MCF 10A (cell line): ENCODE measurements around the gene KCNMB2. TPM values are rescaled to one million over a fixed set of nuclear protein-coding genes. Genes with fewer than 3 reads are reported as not detected.

Experiments
- BruUV-seq: library from RNA; stranded (reverse); fragments of 400-500 nt; replicated peaks from 2 replicates; lab custom pipeline; 2021; lab: Mats Ljungman, UMichigan
- CTCF ChIA-PET: fragments of 300-600 bp; sonication (Branson Sonifier 250); formaldehyde crosslinking; extraction: SDS; loops from one replicate; lab custom pipeline; 2021; ENCODE audit warnings: antibody characterized with exemption, inconsistent platforms; lab: Yijun Ruan, JAX
- POLR2A ChIA-PET: fragments of 300-600, 350-650 bp; sonication (Branson Sonifier 250); formaldehyde crosslinking; extraction: SDS; loops from one replicate; lab custom pipeline; 2020; ENCODE audit warnings: antibody characterized with exemption, inconsistent platforms; lab: Yijun Ruan, JAX
- DNase-seq: peaks from one replicate; pipeline ENCODE4 v3.0.0-alpha.2; 2018; ENCODE audit not compliant: unreplicated experiment
- H3K27ac Mint-ChIP-seq: one replicate; pipeline ENCODE4 v1.8.0; 2022; ENCODE audit warnings: mild to moderate bottlenecking, low read depth, mixed read lengths; ENCODE audit not compliant: unreplicated experiment
- H3K27me3 Mint-ChIP-seq: one replicate; pipeline ENCODE4 v1.8.0; 2022; ENCODE audit warnings: mixed read lengths; ENCODE audit not compliant: insufficient read depth, unreplicated experiment
- H3K36me3 Mint-ChIP-seq: one replicate; pipeline ENCODE4 v1.8.0; 2022; ENCODE audit warnings: mild to moderate bottlenecking, moderate library complexity, mixed read lengths; ENCODE audit not compliant: insufficient read depth, unreplicated experiment
- H3K4me1 Mint-ChIP-seq: one replicate; pipeline ENCODE4 v1.8.0; 2022; ENCODE audit warnings: mixed read lengths; ENCODE audit not compliant: insufficient read depth, unreplicated experiment
- H3K4me3 Mint-ChIP-seq: one replicate; pipeline ENCODE4 v1.8.0; 2022; ENCODE audit warnings: mild to moderate bottlenecking, moderate library complexity, mixed read lengths; ENCODE audit not compliant: unreplicated experiment
- H3K9me3 Mint-ChIP-seq: one replicate; pipeline ENCODE4 v1.8.0; 2022; ENCODE audit warnings: mixed read lengths; ENCODE audit not compliant: unreplicated experiment
- intact Hi-C: fragments of 100-400 bp; cut with micrococcal nuclease; formaldehyde crosslinking; loops from 2 replicates; pipeline ENCODE4 v1.14.1; 2022
- total RNA-seq: library from RNA; stranded (reverse); gene quantifications from 2 replicates; pipeline ENCODE4 v1.2.3, GENCODE V29; 2022
- TF ChIP-seq, protein P1 (sequence below): fragments of 200-600 bp; IDR thresholded peaks from one replicate; pipeline ENCODE4 v1.8.0; 2022; ENCODE audit warnings: antibody characterized with exemption, mild to moderate bottlenecking; ENCODE audit not compliant: unreplicated experiment

The KCNMB2 gene
- total RNA-seq, 1 experiment from 2014 or later, result not detected

- TF ChIP-seq, protein P1, sequence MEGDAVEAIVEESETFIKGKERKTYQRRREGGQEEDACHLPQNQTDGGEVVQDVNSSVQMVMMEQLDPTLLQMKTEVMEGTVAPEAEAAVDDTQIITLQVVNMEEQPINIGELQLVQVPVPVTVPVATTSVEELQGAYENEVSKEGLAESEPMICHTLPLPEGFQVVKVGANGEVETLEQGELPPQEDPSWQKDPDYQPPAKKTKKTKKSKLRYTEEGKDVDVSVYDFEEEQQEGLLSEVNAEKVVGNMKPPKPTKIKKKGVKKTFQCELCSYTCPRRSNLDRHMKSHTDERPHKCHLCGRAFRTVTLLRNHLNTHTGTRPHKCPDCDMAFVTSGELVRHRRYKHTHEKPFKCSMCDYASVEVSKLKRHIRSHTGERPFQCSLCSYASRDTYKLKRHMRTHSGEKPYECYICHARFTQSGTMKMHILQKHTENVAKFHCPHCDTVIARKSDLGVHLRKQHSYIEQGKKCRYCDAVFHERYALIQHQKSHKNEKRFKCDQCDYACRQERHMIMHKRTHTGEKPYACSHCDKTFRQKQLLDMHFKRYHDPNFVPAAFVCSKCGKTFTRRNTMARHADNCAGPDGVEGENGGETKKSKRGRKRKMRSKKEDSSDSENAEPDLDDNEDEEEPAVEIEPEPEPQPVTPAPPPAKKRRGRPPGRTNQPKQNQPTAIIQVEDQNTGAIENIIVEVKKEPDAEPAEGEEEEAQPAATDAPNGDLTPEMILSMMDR, result no peak
- H3K4me3 Mint-ChIP-seq, result no peak overlapping the region
- H3K4me1 Mint-ChIP-seq, result peaks cover 6% of the 10 kb centered on the region
- BruUV-seq, result no TSS peak
- no peak for DNase-seq
- CTCF ChIA-PET, result interaction anchor here (0.6 kb wide), 1 partner anchor 424 kb away, joined by 3 read pairs; no protein-coding TSS in a partner anchor
- no peak overlapping the region for H3K27ac Mint-ChIP-seq
- no peaks in the 10 kb centered on the region for H3K9me3 Mint-ChIP-seq
- POLR2A ChIA-PET, result no interaction called here
- H3K27me3 Mint-ChIP-seq, result no peaks in the 10 kb centered on the region
- no peaks in the 10 kb centered on the region for H3K36me3 Mint-ChIP-seq
- intact Hi-C loops, result no loop called here
Measured at GRCh38 chr3:178676077-178676476, 139.8 kb downstream of the KCNMB2 start.

GRCh38 chr3:178676942-178677790 lies 140.9 kb downstream of the KCNMB2 start:
- BruUV-seq, result no TSS peak
- Mint-ChIP-seq H3K27ac (no peak overlapping the region), H3K27me3 (no peaks in the 10 kb centered on the region), H3K36me3 (no peaks in the 10 kb centered on the region), H3K9me3 (no peaks in the 10 kb centered on the region), H3K4me1 (no peaks in the 10 kb centered on the region), H3K4me3 (no peak overlapping the region)
- DNase-seq, result no peak
- CTCF ChIA-PET, result interaction anchor here (0.6 to 0.8 kb wide), 3 partner anchors 11 to 423 kb away, joined by 3 read pairs; no protein-coding TSS in a partner anchor
- intact Hi-C loops, result no loop called here
- TF ChIP-seq, protein P1, result no peak
- POLR2A ChIA-PET, result no interaction called here

- POLR2A ChIA-PET, result no interaction called here
Measured at GRCh38 chr3:178677961-178678360, 141.7 kb downstream of the KCNMB2 start.

GRCh38 chr3:178680037-178680436 lies 143.8 kb downstream of the KCNMB2 start:
- no peak for DNase-seq
- TF ChIP-seq, protein P1, result no peak
- intact Hi-C loops, result no loop called here
- Mint-ChIP-seq H3K27me3 (no peaks in the 10 kb centered on the region), H3K9me3 (no peaks in the 10 kb centered on the region), H3K36me3 (no peaks in the 10 kb centered on the region), H3K4me3 (no peak overlapping the region), H3K4me1 (no peaks in the 10 kb centered on the region), H3K27ac (no peak overlapping the region)
- ChIA-PET CTCF (no interaction called here), POLR2A (interaction anchor here (0.7 to 1.5 kb wide), 3 partner anchors 9 to 30 kb away, joined by 3 to 4 read pairs (median 3); no protein-coding TSS in a partner anchor)
- no TSS peak for BruUV-seq

More at GRCh38 chr3:178677961-178678360, 141.7 kb downstream of the KCNMB2 start:
- H3K4me1 Mint-ChIP-seq, result no peaks in the 10 kb centered on the region
- H3K36me3 Mint-ChIP-seq, result no peaks in the 10 kb centered on the region
- intact Hi-C loops, result no loop called here
- H3K9me3 Mint-ChIP-seq, result no peaks in the 10 kb centered on the region
- no peak for DNase-seq
- CTCF ChIA-PET, result no interaction called here
- no peaks in the 10 kb centered on the region for H3K27me3 Mint-ChIP-seq
- TF ChIP-seq, protein P1, result no peak
- no TSS peak for BruUV-seq
- H3K4me3 Mint-ChIP-seq, result no peak overlapping the region
- H3K27ac Mint-ChIP-seq, result no peak overlapping the region
